ENCODE measurements around the gene PTP4A2.

The PTP4A2 gene

DNA sequence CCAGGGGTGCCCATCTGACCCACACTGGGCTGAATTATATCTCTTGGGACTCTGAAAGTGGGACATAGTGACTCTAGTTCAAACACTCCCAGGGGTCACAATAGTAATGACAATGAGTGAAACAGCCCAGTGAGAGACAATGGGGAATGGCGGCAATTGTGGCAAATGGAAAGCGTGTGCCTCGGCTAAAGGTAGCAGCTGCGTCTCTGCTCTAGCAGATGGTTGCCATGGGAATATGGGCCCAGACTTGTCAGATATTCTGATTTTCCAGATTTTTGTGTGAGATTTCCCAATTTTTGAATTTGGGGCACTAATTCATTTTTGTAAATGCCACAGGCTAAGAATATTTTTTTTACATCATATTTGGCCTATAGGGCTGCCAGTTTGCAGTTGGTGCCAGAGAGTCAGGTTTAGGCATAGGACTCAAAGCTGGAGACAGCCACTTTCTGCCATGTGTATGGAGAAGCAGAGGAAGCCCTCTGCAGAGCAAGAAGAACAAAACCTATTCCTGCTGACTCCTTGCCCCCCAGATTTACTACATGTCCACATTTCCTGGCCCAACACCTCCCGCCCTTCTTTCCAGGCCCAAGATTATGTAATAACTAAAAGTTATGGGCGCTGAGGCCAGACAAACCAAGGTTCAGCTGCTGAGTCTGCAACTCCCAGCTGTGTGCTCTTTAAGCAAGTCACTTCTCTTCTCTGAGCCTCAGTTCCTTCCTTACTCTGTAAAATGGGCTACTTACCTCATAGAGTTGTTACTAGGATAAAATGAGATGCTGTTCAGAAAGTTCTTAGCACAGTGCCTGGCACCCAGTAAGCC is 21.6 kb upstream of the PTP4A2 start:
- H3K4me3 ChIP-seq (ENCODE audit: control insufficient read depth, low read depth, low read length): no peak overlapping the region
- TF ChIP-seq, protein P1, sequence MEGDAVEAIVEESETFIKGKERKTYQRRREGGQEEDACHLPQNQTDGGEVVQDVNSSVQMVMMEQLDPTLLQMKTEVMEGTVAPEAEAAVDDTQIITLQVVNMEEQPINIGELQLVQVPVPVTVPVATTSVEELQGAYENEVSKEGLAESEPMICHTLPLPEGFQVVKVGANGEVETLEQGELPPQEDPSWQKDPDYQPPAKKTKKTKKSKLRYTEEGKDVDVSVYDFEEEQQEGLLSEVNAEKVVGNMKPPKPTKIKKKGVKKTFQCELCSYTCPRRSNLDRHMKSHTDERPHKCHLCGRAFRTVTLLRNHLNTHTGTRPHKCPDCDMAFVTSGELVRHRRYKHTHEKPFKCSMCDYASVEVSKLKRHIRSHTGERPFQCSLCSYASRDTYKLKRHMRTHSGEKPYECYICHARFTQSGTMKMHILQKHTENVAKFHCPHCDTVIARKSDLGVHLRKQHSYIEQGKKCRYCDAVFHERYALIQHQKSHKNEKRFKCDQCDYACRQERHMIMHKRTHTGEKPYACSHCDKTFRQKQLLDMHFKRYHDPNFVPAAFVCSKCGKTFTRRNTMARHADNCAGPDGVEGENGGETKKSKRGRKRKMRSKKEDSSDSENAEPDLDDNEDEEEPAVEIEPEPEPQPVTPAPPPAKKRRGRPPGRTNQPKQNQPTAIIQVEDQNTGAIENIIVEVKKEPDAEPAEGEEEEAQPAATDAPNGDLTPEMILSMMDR (IDR thresholded peaks at IDR 0.05; ENCODE audit: control insufficient read depth, insufficient read depth, low read depth, low read length, missing control alignments): no peak
- no peak for DNase-seq (ENCODE audit: low read depth)

DNA sequence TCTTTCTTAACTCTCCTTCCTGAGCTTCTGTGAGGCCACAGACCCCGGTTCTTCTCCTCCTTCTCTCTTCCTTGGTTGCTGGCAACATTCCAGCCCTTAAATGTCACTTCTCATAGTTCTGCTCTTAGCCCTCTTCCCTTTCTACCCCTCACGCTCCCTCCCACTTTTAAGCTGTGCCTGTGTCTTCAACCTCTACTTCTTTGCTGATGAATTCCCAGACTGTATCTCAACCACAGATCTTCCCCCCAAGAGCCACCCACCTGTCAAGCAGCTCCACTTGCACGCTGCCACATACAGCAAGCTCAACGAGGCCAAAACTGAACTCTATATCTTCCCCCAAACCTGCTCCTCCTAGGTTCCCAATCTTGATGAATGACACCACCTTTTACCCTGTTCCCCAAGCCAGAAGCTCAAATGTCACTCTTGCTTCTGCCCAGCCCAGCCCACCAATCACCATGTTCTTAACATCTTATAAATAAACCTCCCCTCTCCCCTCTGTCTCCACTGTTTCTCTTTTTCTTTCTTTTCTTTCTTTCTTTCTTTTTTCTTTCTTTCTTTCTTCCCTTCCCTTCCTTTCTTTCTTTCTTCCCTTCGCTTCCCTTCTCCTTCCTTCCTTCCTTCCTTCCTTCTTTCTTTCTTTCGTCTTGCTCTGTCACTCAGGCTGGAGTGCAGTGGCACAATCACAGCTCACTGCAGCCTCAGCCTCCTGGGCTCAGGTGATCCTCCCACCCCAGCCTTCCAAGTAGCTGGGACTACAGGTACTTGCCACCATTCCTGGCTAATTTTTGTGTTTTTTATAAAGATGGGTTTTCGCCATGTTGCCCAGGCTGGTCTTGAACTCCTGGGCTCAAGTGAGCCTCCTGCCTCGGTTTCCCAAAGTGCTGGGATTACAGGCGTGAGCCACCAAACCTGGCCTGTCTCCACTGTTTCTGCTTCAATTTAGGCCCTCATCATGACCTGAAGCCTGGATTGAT is 19.8 kb upstream of the PTP4A2 start:
- DNase-seq (ENCODE audit: low read depth): no peak
- H3K4me3 ChIP-seq (ENCODE audit: control insufficient read depth, low read depth, low read length): no peak overlapping the region
- TF ChIP-seq, protein P1 (IDR thresholded peaks at IDR 0.05; ENCODE audit: control insufficient read depth, insufficient read depth, low read depth, low read length, missing control alignments): no peak

DNA sequence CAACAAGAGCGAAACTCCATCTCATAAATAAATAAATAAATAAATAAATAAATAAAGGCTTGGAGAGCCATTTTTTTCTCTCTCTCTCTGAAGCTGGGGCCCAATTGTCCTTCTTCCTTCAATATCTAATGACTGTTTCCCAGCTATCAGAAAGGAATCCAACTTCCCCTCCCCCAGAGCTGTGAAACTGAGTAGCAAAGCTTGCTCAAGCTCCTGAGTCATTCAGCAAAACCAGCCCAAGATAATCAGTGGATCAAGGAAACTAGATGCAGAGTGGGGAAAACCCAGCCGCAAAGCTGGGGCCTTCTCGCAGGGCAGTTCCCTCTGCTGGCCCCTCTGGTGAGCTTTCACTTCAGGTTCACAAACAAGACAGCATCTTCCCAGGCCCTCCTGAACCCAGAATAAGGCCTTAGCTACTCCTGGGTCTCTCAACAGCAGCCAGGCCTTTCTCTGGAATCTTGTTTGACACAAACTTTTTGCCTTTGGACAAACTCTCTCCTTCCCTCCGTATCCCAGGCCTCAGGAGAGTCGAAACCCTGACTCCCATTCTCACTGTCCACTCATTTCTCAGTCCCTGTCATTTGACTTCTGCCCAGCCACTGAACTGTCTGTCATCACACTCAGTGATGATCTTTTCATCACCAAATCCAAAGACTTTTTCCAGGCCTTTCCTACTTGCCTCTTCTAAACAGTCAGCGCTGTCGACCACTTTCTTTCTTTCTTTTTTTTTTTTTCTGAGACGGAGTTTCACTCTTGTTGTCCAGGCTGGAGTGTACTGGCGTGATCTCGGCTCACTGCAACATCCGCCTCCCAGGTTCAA is 18.0 kb upstream of the PTP4A2 start:
- H3K4me3 ChIP-seq (ENCODE audit: control insufficient read depth, low read depth, low read length): peak overlapping the region; percentile 3
- TF ChIP-seq, protein P1 (IDR thresholded peaks at IDR 0.05; ENCODE audit: control insufficient read depth, insufficient read depth, low read depth, low read length, missing control alignments): peak; percentile 62
- DNase-seq (ENCODE audit: low read depth): peak; percentile 99

DNA sequence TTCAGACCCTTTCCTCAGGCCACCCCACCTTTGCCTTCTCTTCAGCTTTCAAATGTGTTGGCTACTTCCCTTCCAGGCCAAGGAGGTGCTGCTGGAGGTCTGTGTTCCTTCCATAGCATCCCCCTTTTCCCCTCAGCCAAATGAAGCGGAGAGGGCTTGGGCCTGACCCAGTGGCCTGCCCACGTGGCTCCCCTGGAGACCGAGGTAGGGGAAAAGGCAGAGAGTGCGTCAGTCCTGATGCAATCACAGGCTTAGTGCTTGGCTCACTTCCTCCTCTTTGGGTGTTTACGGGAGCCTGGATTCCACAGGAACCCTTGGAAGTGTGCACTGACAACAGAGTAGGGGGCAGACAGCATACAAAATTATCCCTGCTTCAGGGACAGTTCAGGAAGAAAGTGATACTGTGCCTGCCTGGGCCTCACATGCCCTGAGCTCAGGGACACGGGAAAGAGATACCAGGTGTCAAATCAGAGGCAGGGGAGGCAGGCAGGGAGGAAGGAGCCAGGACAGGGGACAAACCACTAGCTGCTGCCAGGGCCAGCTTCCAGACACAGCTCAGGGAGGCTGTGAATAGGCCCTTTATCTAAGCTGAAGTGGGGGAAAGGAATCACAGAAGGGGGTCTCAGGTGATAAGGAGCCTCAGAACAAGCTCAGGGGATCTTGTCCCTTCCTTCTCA is 16.6 kb upstream of the PTP4A2 start:
- TF ChIP-seq, protein P1 (IDR thresholded peaks at IDR 0.05; ENCODE audit: control insufficient read depth, insufficient read depth, low read depth, low read length, missing control alignments): no peak
- peak; percentile 96 for DNase-seq (ENCODE audit: low read depth)
- no peak overlapping the region for H3K4me3 ChIP-seq (ENCODE audit: control insufficient read depth, low read depth, low read length)

DNA sequence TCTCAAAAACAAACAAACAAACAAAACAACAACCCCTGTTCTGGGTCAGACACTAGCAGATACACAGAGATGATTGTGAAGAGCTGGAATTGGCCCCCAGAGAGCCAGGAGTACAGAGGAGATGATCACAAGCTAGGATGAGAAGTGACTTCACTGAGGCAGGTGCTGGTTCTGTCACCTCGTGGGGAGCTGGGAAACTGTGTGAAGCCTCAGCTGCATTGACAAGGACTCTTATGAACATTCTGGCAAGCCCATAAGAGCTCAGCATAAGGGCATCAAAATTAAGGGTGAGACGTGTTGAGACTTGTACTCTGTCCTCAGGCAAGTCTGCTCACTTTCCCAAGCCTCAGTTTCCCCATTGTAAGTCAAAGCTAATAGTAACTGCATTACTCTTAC is 14.7 kb upstream of the PTP4A2 start:
- DNase-seq (ENCODE audit: low read depth): no peak
- no peak overlapping the region for H3K4me3 ChIP-seq (ENCODE audit: control insufficient read depth, low read depth, low read length)
- TF ChIP-seq, protein P1 (IDR thresholded peaks at IDR 0.05; ENCODE audit: control insufficient read depth, insufficient read depth, low read depth, low read length, missing control alignments): no peak

All from AG09309 (cell line).